ENCODE measurements around the gene TBX5.
"Not testable (repeated sequence)": the region's sequence is repeated elsewhere in the genome, so short reads cannot be mapped to it uniquely, and the experiment has no call there.

Gene TBX5

GRCh38 chr12:114395233-114395632 lies 10.7 kb downstream of the TBX5 start:
- Mint-ChIP-seq H3K27ac (no peak overlapping the region), H3K36me3 (no peaks in the 10 kb centered on the region), H3K27me3 (peaks cover 84 to 92% of the 10 kb centered on the region in 2 donors), H3K9me3 (no peaks in the 10 kb centered on the region), H3K4me1 (no peaks in the 10 kb centered on the region), H3K4me3 (no peak overlapping the region)
- DNase-seq (no peak), ATAC-seq (replicated peaks) (no peak)

GRCh38 chr12:114393569-114393968 lies 12.4 kb downstream of the TBX5 start:
- no peaks in the 10 kb centered on the region for H3K9me3 Mint-ChIP-seq
- H3K4me3 Mint-ChIP-seq: no peak overlapping the region
- H3K4me1 Mint-ChIP-seq: no peaks in the 10 kb centered on the region
- H3K27me3 Mint-ChIP-seq: peaks cover 70 to 75% of the 10 kb centered on the region in 2 donors
- no peak overlapping the region for H3K27ac Mint-ChIP-seq
- DNase-seq (no peak), ATAC-seq (replicated peaks) (no peak)
- no peaks in the 10 kb centered on the region for H3K36me3 Mint-ChIP-seq

GRCh38 chr12:114392909-114393308 lies 13.0 kb downstream of the TBX5 start:
- no peaks in the 10 kb centered on the region for H3K9me3 Mint-ChIP-seq
- H3K36me3 Mint-ChIP-seq: no peaks in the 10 kb centered on the region
- no peaks in the 10 kb centered on the region for H3K4me1 Mint-ChIP-seq
- no peak overlapping the region for H3K4me3 Mint-ChIP-seq
- DNase-seq: no peak
- H3K27ac Mint-ChIP-seq: no peak overlapping the region
- H3K27me3 Mint-ChIP-seq: peaks cover 64 to 69% of the 10 kb centered on the region in 2 donors
- no peak for ATAC-seq (replicated peaks)

DNA sequence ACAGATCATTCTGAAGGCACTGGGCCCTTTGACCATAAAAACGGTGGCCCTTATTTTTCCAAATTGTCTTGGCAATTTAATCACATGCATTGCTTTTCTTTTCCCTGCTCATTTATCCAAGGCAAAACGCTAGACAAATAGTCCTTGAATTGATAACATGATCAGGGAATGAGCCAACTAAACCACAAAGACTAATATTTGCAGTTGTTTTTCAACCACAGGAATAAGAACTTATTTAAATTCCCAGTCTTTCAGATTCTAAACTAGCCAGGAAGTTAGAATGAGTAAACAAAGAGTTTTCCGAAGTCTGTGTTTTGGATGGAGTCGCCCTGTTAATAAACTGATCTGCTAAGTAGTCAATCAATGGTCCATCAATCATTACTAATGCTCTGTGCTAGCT lies 14.9 kb downstream of the TBX5 start:
- ATAC-seq (replicated peaks) (no peak), DNase-seq (no peak)
- H3K27me3 Mint-ChIP-seq: peaks cover 48 to 52% of the 10 kb centered on the region in 2 donors
- H3K27ac Mint-ChIP-seq: no peak overlapping the region
- H3K9me3 Mint-ChIP-seq: no peaks in the 10 kb centered on the region
- no peak overlapping the region for H3K4me3 Mint-ChIP-seq
- H3K36me3 Mint-ChIP-seq: no peaks in the 10 kb centered on the region
- H3K4me1 Mint-ChIP-seq: no peaks in the 10 kb centered on the region

GRCh38 chr12:114384739-114385138 lies 21.2 kb downstream of the TBX5 start:
- ATAC-seq (replicated peaks) (no peak), DNase-seq (no peak)
- peaks cover 25 to 39% of the 10 kb centered on the region in 2 donors for H3K27me3 Mint-ChIP-seq
- H3K9me3 Mint-ChIP-seq: peaks cover 0 to 1% of the 10 kb centered on the region in 2 donors
- no peaks in the 10 kb centered on the region for H3K4me1 Mint-ChIP-seq
- H3K27ac Mint-ChIP-seq: no peak overlapping the region
- H3K36me3 Mint-ChIP-seq: no peaks in the 10 kb centered on the region
- no peak overlapping the region for H3K4me3 Mint-ChIP-seq

DNA sequence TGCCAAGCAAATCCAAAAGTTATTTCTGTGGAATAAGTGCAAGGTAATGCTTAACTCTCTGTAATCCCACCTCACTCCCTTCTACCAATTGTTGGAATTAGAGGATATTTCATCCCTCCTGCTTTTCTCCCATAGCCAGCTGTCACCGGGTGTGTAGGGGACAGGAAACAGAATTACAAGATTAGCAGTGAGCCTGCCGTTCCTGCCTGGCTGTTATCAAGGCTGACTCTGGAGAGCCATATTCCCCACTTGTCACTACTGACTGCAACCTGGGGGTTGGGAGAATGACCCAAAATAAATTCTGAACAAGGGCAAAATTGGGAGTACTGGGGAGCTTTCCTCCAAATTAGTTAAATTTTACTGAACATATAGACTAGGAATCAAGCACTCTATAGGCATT lies 24.8 kb downstream of the TBX5 start:
- DNase-seq (no peak), ATAC-seq (replicated peaks) (no peak)
- Mint-ChIP-seq H3K36me3 (no peaks in the 10 kb centered on the region), H3K27me3 (peaks cover 28 to 49% of the 10 kb centered on the region in 2 donors), H3K9me3 (peaks cover 0 to 1% of the 10 kb centered on the region in 2 donors), H3K4me3 (no peak overlapping the region), H3K4me1 (no peaks in the 10 kb centered on the region), H3K27ac (no peak overlapping the region)

- Mint-ChIP-seq H3K27ac (no peak overlapping the region), H3K4me1 (peaks cover 0 to 4% of the 10 kb centered on the region in 2 donors), H3K36me3 (no peaks in the 10 kb centered on the region), H3K9me3 (peaks cover 5 to 11% of the 10 kb centered on the region in 2 donors), H3K27me3 (peaks cover 14 to 24% of the 10 kb centered on the region in 2 donors), H3K4me3 (no peak overlapping the region)
- ATAC-seq (replicated peaks): no peak
- DNase-seq: no peak
These were observed 34.2 kb downstream of the TBX5 start for GRCh38 chr12:114371733-114372132.

GRCh38 chr12:114371250-114371649 lies 34.7 kb downstream of the TBX5 start:
- Mint-ChIP-seq H3K27me3 (peaks cover 12 to 24% of the 10 kb centered on the region in 2 donors), H3K4me1 (peaks cover 0 to 4% of the 10 kb centered on the region in 2 donors), H3K9me3 (peaks cover 5 to 11% of the 10 kb centered on the region in 2 donors), H3K36me3 (no peaks in the 10 kb centered on the region), H3K4me3 (no peak overlapping the region), H3K27ac (no peak overlapping the region)
- DNase-seq (no peak), ATAC-seq (replicated peaks) (no peak)

DNA sequence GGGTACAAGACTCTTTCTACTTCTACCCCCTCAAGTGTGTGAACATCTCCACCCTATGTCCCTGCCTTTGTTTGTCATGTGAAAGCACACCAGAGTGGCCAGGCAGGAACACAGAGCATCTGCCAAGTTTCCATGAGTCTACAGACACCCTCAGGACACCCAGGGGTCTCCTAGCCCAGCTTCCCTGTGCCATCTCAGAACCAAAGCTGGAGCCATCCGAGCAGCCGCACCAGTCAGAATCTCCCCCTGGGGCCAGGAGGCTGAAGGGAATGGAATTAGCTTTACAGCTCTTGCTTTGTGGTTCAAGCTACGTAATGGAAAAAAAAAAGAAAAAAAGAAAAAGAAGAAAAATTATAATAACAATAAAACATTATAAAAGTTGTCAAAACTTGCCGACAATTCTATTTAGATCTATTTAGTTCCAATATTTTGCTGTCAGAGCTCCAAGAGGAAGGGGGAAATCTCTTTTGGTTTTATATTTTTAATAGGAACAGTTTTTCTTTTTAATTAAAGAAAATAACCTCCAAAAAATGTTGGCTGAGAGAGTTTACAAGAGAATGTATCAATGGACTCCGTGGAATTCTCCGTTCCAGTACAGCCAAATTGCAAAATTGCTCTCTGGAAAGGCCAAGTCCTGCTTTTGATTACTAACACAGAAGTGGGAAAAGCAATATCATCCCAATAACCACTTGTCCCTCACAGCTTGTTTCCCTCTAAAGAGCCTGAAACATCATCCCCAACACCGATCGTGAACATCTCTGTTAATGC lies 37.1 kb downstream of the TBX5 start:
- no peak overlapping the region for H3K27ac Mint-ChIP-seq
- no peak for ATAC-seq (replicated peaks)
- H3K9me3 Mint-ChIP-seq: peaks cover 4 to 7% of the 10 kb centered on the region in 2 donors
- DNase-seq: no peak
- H3K4me1 Mint-ChIP-seq: no peaks in the 10 kb centered on the region
- H3K27me3 Mint-ChIP-seq: peaks cover 4 to 11% of the 10 kb centered on the region in 2 donors
- no peaks in the 10 kb centered on the region for H3K36me3 Mint-ChIP-seq
- H3K4me3 Mint-ChIP-seq: no peak overlapping the region

GRCh38 chr12:114361992-114362391 lies 44.0 kb downstream of the TBX5 start:
- ATAC-seq (replicated peaks) (no peak), DNase-seq (no peak)
- Mint-ChIP-seq H3K4me1 (no peaks in the 10 kb centered on the region), H3K4me3 (no peak overlapping the region), H3K9me3 (peaks cover 7 to 10% of the 10 kb centered on the region in 2 donors), H3K27me3 (peaks cover 6 to 9% of the 10 kb centered on the region in 2 donors), H3K27ac (no peak overlapping the region), H3K36me3 (no peaks in the 10 kb centered on the region)

GRCh38 chr12:114361545-114361944 lies 44.4 kb downstream of the TBX5 start:
- Mint-ChIP-seq H3K4me1 (no peaks in the 10 kb centered on the region), H3K36me3 (peaks cover 0 to under 1% of the 10 kb centered on the region in 2 donors), H3K9me3 (peaks cover 6 to 7% of the 10 kb centered on the region in 2 donors), H3K4me3 (no peak overlapping the region), H3K27ac (no peak overlapping the region), H3K27me3 (peaks cover 9 to 12% of the 10 kb centered on the region in 2 donors)
- no peak for DNase-seq
- ATAC-seq (replicated peaks): no peak

DNA sequence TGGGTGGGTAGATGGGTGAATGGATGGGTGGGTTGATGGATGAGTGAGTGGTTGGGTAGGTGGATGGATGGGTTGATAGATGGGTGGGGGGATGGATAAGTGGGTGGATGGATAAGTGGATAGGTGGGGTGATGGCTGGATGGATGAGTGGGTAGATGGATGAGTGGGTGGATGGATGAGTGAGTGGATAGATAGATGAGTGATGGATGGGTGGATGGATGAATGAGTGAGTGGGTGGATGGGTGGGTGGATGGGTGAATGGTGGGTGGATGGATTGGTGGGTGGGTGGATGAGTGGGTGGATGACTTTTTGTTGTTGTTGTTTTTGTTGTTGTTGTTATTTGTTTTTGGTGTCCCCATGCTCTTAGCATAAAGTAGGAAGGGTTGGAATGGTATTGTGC lies 45.5 kb downstream of the TBX5 start:
- peaks cover 0 to 2% of the 10 kb centered on the region in 2 donors for H3K36me3 Mint-ChIP-seq

DNA sequence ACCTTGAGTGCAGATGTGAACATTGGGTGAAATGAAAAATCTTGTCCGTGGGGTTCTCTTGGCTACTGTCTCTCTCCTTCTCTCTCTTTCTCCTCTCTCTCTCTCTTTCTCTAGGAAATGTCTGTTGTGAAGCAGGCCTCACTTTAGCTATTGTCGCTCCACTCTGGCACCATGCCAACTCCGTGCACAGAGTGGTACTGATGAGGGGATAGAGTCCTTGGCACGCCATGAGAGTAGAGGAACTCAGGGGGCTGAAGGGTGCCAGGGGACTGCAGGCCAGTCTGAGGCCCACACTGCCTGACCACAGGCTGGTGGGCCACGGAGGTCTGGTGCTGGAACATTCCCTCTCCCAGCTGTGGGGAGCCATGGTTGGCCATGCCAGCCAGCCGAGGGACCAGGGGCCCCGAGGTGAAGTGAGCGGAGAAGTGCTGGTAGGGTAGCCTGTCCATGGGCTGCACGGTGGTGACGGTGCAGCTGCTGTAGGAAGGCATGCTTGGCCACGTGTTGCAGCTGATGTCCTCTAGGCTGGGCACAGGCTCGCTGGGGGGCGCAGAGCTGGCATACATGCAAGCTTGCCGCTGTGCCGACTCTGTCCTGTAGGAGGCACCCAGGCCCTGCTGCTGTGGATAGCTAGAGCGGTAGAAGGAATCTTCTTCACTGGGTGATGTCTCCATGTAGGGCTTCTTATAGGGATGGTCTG lies 50.4 kb downstream of the TBX5 start:
- DNase-seq: no peak
- peaks cover 5 to 13% of the 10 kb centered on the region in 2 donors for H3K9me3 Mint-ChIP-seq
- H3K36me3 Mint-ChIP-seq: peaks cover 0 to 2% of the 10 kb centered on the region in 2 donors
- H3K4me1 Mint-ChIP-seq: peaks cover 0 to 2% of the 10 kb centered on the region in 2 donors
- H3K27me3 Mint-ChIP-seq: peaks cover 16 to 22% of the 10 kb centered on the region in 2 donors
- no peak overlapping the region for H3K4me3 Mint-ChIP-seq
- no peak for ATAC-seq (replicated peaks)
- H3K27ac Mint-ChIP-seq: peak overlapping the region; percentile 48

More for the DNA sequence above, 45.5 kb downstream of the TBX5 start:
- peaks cover 15 to 16% of the 10 kb centered on the region in 2 donors for H3K27me3 Mint-ChIP-seq
- DNase-seq (no peak), ATAC-seq (replicated peaks) (no peak)
- H3K4me1 Mint-ChIP-seq: peaks cover 0 to 1% of the 10 kb centered on the region in 2 donors
- no peak overlapping the region for H3K27ac Mint-ChIP-seq
- peaks cover 4 to 9% of the 10 kb centered on the region in 2 donors for H3K9me3 Mint-ChIP-seq
- no peak overlapping the region for H3K4me3 Mint-ChIP-seq

GRCh38 chr12:114349239-114349638 lies 56.7 kb downstream of the TBX5 start:
- H3K27ac Mint-ChIP-seq; ATAC-seq (replicated peaks); H3K4me1 Mint-ChIP-seq; H3K27me3 Mint-ChIP-seq; H3K4me3 Mint-ChIP-seq; H3K36me3 Mint-ChIP-seq; DNase-seq; H3K9me3 Mint-ChIP-seq: not testable (repeated sequence)

DNA sequence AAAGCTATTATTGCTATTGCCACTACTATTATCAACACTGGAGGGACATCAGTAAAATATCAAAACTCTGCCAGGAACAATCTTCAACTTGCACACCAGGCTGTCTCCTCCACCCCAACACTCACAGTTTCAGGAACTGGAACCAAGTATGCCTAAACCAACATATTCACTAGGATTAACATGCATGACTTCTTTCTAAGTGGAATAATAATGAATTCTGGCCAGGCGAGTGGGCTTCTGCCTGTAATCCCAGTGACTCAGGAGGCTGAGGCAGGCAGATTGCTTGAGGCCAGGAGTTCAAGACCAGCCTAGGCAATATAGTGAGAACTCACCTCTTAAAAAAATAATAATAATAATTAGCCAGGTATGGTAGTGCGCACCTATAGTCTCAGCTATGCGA lies 58.1 kb downstream of the TBX5 start:
- ATAC-seq (replicated peaks): no peak
- no peak for DNase-seq
- peaks cover 0 to 3% of the 10 kb centered on the region in 2 donors for H3K9me3 Mint-ChIP-seq
- H3K4me1 Mint-ChIP-seq: no peaks in the 10 kb centered on the region
- H3K27ac Mint-ChIP-seq: no peak overlapping the region
- H3K4me3 Mint-ChIP-seq: no peak overlapping the region
- no peaks in the 10 kb centered on the region for H3K36me3 Mint-ChIP-seq
- no peaks in the 10 kb centered on the region for H3K27me3 Mint-ChIP-seq

Measured in stimulated activated naive B cell treated with anti-CD40 and anti-IgM and Interleukin-4, amounts not matched to agents 10 μg/mL and 1 μg/mL and 100 μg/mL, for 72 hours (primary cell).